ENCODE results near the gene MYLK.

Gene MYLK

GRCh38 chr3:123683505-123684154 lies 200.5 kb downstream of the MYLK start:
- FAIRE-seq (no peak), DNase-seq (ENCODE audit: insufficient read length, low spot score) (no peak)
- TF ChIP-seq, protein P1, sequence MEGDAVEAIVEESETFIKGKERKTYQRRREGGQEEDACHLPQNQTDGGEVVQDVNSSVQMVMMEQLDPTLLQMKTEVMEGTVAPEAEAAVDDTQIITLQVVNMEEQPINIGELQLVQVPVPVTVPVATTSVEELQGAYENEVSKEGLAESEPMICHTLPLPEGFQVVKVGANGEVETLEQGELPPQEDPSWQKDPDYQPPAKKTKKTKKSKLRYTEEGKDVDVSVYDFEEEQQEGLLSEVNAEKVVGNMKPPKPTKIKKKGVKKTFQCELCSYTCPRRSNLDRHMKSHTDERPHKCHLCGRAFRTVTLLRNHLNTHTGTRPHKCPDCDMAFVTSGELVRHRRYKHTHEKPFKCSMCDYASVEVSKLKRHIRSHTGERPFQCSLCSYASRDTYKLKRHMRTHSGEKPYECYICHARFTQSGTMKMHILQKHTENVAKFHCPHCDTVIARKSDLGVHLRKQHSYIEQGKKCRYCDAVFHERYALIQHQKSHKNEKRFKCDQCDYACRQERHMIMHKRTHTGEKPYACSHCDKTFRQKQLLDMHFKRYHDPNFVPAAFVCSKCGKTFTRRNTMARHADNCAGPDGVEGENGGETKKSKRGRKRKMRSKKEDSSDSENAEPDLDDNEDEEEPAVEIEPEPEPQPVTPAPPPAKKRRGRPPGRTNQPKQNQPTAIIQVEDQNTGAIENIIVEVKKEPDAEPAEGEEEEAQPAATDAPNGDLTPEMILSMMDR (IDR thresholded peaks at IDR 0.05; ENCODE audit: insufficient read depth, missing control alignments): no peak

- DNase-seq (ENCODE audit: insufficient read length, low spot score) (no peak), FAIRE-seq (no peak)
- TF ChIP-seq, protein P1 (IDR thresholded peaks at IDR 0.05; ENCODE audit: insufficient read depth, missing control alignments): no peak
Observed at GRCh38 chr3:123682781-123683504, 201.2 kb downstream of the MYLK start.

GRCh38 chr3:123682302-123682701 lies 201.8 kb downstream of the MYLK start:
- FAIRE-seq (no peak), DNase-seq (ENCODE audit: insufficient read length, low spot score) (no peak)
- TF ChIP-seq, protein P1 (IDR thresholded peaks at IDR 0.05; ENCODE audit: insufficient read depth, missing control alignments): no peak

- no peak for DNase-seq (ENCODE audit: insufficient read length, low spot score)
- TF ChIP-seq, protein P1 (IDR thresholded peaks at IDR 0.05; ENCODE audit: insufficient read depth, missing control alignments): no peak
- no peak for FAIRE-seq
Observed at GRCh38 chr3:123679712-123680386, 204.3 kb downstream of the MYLK start.

- DNase-seq (ENCODE audit: insufficient read length, low spot score) (no peak), FAIRE-seq (no peak)
- TF ChIP-seq, protein P1 (IDR thresholded peaks at IDR 0.05; ENCODE audit: insufficient read depth, missing control alignments): no peak
Observed at GRCh38 chr3:123678108-123678511, 206.0 kb downstream of the MYLK start.

DNA sequence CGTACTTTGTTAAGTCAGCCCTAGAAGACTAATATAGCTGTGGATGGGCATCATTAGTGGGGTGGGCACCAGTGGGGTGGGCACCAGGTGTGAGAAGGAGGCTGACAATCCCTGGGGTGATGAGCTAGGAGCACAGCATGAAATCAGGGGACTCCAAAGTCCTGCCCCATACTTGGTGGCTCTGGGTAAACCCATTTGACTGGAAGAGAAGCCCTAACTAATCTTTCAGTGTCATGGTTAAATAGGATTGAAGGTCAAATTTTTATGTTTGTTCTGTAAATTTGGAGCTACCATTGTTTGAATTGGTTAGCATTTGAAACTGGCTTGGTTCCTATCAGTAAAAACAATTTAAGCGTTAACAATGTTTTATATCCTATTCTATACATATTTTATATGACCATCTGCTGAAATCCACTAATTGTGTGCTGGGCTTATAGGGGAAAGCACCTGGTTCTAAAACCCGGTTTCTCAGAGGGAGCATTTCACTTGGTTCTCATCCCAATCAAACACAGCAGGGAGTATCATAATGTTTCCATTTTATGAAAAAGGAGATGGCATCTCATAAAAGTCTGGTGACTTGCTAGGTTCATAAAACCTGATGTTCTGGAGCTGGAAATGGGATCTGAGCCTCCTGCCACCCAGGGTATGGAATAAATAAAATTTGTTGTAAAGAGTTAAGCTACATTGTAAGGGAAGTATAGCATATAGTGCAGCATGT lies 211.5 kb downstream of the MYLK start:
- TF ChIP-seq, protein P1 (IDR thresholded peaks at IDR 0.05; ENCODE audit: insufficient read depth, missing control alignments): no peak
- FAIRE-seq (no peak), DNase-seq (ENCODE audit: insufficient read length, low spot score) (no peak)

All from D721Med (cell line).